Measurements from ENCODE around the gene TMEM183A.

GRCh38 chr1:203033917-203034316 lies 26.7 kb downstream of the TMEM183A start:
- TF ChIP-seq CTCF (IDR thresholded peaks at IDR 0.05) (no peak), EZH2 (IDR thresholded peaks at IDR 0.05; ENCODE audit: borderline replicate concordance, insufficient read depth, low read depth, low read length, poor library complexity, severe bottlenecking) (no peak)
